ENCODE measurements around the gene OGFOD3.

Gene OGFOD3

GRCh38 chr17:82439194-82439828 is 20.9 kb upstream of the OGFOD3 start:
- Histone ChIP-seq H3K4me3 (ENCODE audit: insufficient read depth, low read length, poor library complexity, severe bottlenecking) (no peak overlapping the region), H2AFZ (ENCODE audit: low read depth, low read length, severe bottlenecking) (no peak overlapping the region), H4K20me1 (ENCODE audit: low read depth, low read length) (no peaks in the 10 kb centered on the region), H3K27me3 (ENCODE audit: low read length) (no peaks in the 10 kb centered on the region), H3F3A (ENCODE audit: insufficient read depth) (peaks cover 23% of the 10 kb centered on the region), H3K9me3 (ENCODE audit: insufficient read depth, low read length) (no peaks in the 10 kb centered on the region), H3K9ac (ENCODE audit: low read length) (no peak overlapping the region), H3K27ac (ENCODE audit: low read depth, low read length) (no peak overlapping the region), H3K36me3 (ENCODE audit: low read length) (peaks cover 6% of the 10 kb centered on the region; the same call in 1 of the 2 replicates), H3K4me2 (ENCODE audit: low read depth, low read length, poor library complexity, severe bottlenecking) (no peak overlapping the region), H3K79me2 (ENCODE audit: insufficient read depth, low read length) (no peaks in the 10 kb centered on the region), H3K9me2 (replicated peaks; ENCODE audit: insufficient read depth, low read length) (no peaks in the 10 kb centered on the region)
- TF ChIP-seq EZH2phosphoT487 (conservative IDR thresholded peaks at IDR 0.05; ENCODE audit: low read length) (no peak), CTCF (IDR thresholded peaks at IDR 0.05; ENCODE audit: insufficient read depth, low read length, poor library complexity, severe bottlenecking) (no peak)

- no peak for TF ChIP-seq CTCF (IDR thresholded peaks at IDR 0.05; ENCODE audit: insufficient read depth, low read length, poor library complexity, severe bottlenecking)
- H2AFZ ChIP-seq (ENCODE audit: low read depth, low read length, severe bottlenecking) = no peak overlapping the region
- H3K36me3 ChIP-seq (ENCODE audit: low read length) = peaks cover 6% of the 10 kb centered on the region; the same call in 1 of the 2 replicates
- H3K9ac ChIP-seq (ENCODE audit: low read length) = no peak overlapping the region
- no peaks in the 10 kb centered on the region for H3K9me3 ChIP-seq (ENCODE audit: insufficient read depth, low read length)
- H3K79me2 ChIP-seq (ENCODE audit: insufficient read depth, low read length) = no peaks in the 10 kb centered on the region
- no peak overlapping the region for H3K4me3 ChIP-seq (ENCODE audit: insufficient read depth, low read length, poor library complexity, severe bottlenecking)
- H3K27ac ChIP-seq (ENCODE audit: low read depth, low read length) = no peak overlapping the region
- no peaks in the 10 kb centered on the region for H3K27me3 ChIP-seq (ENCODE audit: low read length)
- no peaks in the 10 kb centered on the region for H3K9me2 ChIP-seq (replicated peaks; ENCODE audit: insufficient read depth, low read length)
- H3K4me2 ChIP-seq (ENCODE audit: low read depth, low read length, poor library complexity, severe bottlenecking) = no peak overlapping the region
- peaks cover 23% of the 10 kb centered on the region for H3F3A ChIP-seq (ENCODE audit: insufficient read depth)
- H4K20me1 ChIP-seq (ENCODE audit: low read depth, low read length) = no peaks in the 10 kb centered on the region
Measured at GRCh38 chr17:82438401-82439193, 20.2 kb upstream of the OGFOD3 start.

GRCh38 chr17:82437325-82437668 is 18.9 kb upstream of the OGFOD3 start:
- no peaks in the 10 kb centered on the region for H4K20me1 ChIP-seq (ENCODE audit: low read depth, low read length)
- no peak overlapping the region for H3K4me2 ChIP-seq (ENCODE audit: low read depth, low read length, poor library complexity, severe bottlenecking)
- no peak overlapping the region for H3K4me3 ChIP-seq (ENCODE audit: insufficient read depth, low read length, poor library complexity, severe bottlenecking)
- no peak overlapping the region for H2AFZ ChIP-seq (ENCODE audit: low read depth, low read length, severe bottlenecking)
- peaks cover 19% of the 10 kb centered on the region for H3F3A ChIP-seq (ENCODE audit: insufficient read depth)
- H3K27ac ChIP-seq (ENCODE audit: low read depth, low read length) = no peak overlapping the region
- no peaks in the 10 kb centered on the region for H3K79me2 ChIP-seq (ENCODE audit: insufficient read depth, low read length)
- peaks cover 1% of the 10 kb centered on the region; the same call in 1 of the 2 replicates for H3K36me3 ChIP-seq (ENCODE audit: low read length)
- H3K9me2 ChIP-seq (replicated peaks; ENCODE audit: insufficient read depth, low read length) = no peaks in the 10 kb centered on the region
- H3K27me3 ChIP-seq (ENCODE audit: low read length) = no peaks in the 10 kb centered on the region
- no peaks in the 10 kb centered on the region for H3K9me3 ChIP-seq (ENCODE audit: insufficient read depth, low read length)
- TF ChIP-seq CTCF (IDR thresholded peaks at IDR 0.05; ENCODE audit: insufficient read depth, low read length, poor library complexity, severe bottlenecking) (no peak), EZH2phosphoT487 (conservative IDR thresholded peaks at IDR 0.05; ENCODE audit: low read length) (no peak)
- no peak overlapping the region for H3K9ac ChIP-seq (ENCODE audit: low read length)

All from SU-DHL-6 (cell line).